Mucosa of stomach (tissue), 1 donor: Measurements from ENCODE around the gene CDSN.

ENCODE experiments used
- H3K27me3 ChIP-seq: one replicate; pipeline ENCODE4 v1.7.0; 2013; ENCODE audit warnings: mild to moderate bottlenecking, low read length; ENCODE audit not compliant: control insufficient read depth, insufficient read depth
- H3K36me3 ChIP-seq: one replicate; pipeline ENCODE4 v1.7.0; 2013; ENCODE audit warnings: low read length; ENCODE audit not compliant: control insufficient read depth, insufficient read depth
- H3K4me1 ChIP-seq: one replicate; pipeline ENCODE4 v1.7.0; 2013; ENCODE audit warnings: mild to moderate bottlenecking, low read length; ENCODE audit not compliant: control insufficient read depth, insufficient read depth
- H3K4me3 ChIP-seq: one replicate; pipeline ENCODE4 v1.7.0; 2013; ENCODE audit warnings: low read length
- H3K9ac ChIP-seq: one replicate; pipeline ENCODE4 v1.7.0; 2013; ENCODE audit warnings: mild to moderate bottlenecking, low read length, moderate library complexity
- H3K9me3 ChIP-seq: one replicate; pipeline ENCODE4 v1.7.0; 2013; ENCODE audit warnings: mild to moderate bottlenecking, low read length, moderate library complexity; ENCODE audit not compliant: control insufficient read depth
- donor health status: Pancreatic carcinoma.

The CDSN gene

GRCh38 chr6:31110825-31111582 lies 9.2 kb downstream of the CDSN start:
- Histone ChIP-seq H3K9me3 (no peaks in the 10 kb centered on the region), H3K9ac (no peak overlapping the region), H3K27me3 (no peaks in the 10 kb centered on the region), H3K4me3 (no peak overlapping the region), H3K36me3 (no peaks in the 10 kb centered on the region), H3K4me1 (peaks cover 23% of the 10 kb centered on the region)

GRCh38 chr6:31107052-31107451 lies 13.2 kb downstream of the CDSN start:
- Histone ChIP-seq H3K4me3 (no peak overlapping the region), H3K9me3 (no peaks in the 10 kb centered on the region), H3K36me3 (no peaks in the 10 kb centered on the region), H3K4me1 (no peaks in the 10 kb centered on the region), H3K27me3 (no peaks in the 10 kb centered on the region), H3K9ac (no peak overlapping the region)

- no peak overlapping the region for H3K9ac ChIP-seq
- H3K9me3 ChIP-seq: no peaks in the 10 kb centered on the region
- no peaks in the 10 kb centered on the region for H3K27me3 ChIP-seq
- no peak overlapping the region for H3K4me3 ChIP-seq
- H3K36me3 ChIP-seq: no peaks in the 10 kb centered on the region
- no peaks in the 10 kb centered on the region for H3K4me1 ChIP-seq
Measured at GRCh38 chr6:31103136-31103535, 17.1 kb downstream of the CDSN start.

GRCh38 chr6:31098449-31098938 lies 21.8 kb downstream of the CDSN start:
- H3K4me3 ChIP-seq: no peak overlapping the region
- H3K4me1 ChIP-seq: peaks cover 5% of the 10 kb centered on the region
- no peak overlapping the region for H3K9ac ChIP-seq
- H3K27me3 ChIP-seq: no peaks in the 10 kb centered on the region
- H3K36me3 ChIP-seq: no peaks in the 10 kb centered on the region
- H3K9me3 ChIP-seq: no peaks in the 10 kb centered on the region

GRCh38 chr6:31096656-31097055 lies 23.6 kb downstream of the CDSN start:
- Histone ChIP-seq H3K4me1 (peaks cover 8% of the 10 kb centered on the region), H3K36me3 (no peaks in the 10 kb centered on the region), H3K9me3 (no peaks in the 10 kb centered on the region), H3K9ac (no peak overlapping the region), H3K27me3 (no peaks in the 10 kb centered on the region), H3K4me3 (no peak overlapping the region)

- no peak overlapping the region for H3K4me3 ChIP-seq
- H3K36me3 ChIP-seq: no peaks in the 10 kb centered on the region
- no peaks in the 10 kb centered on the region for H3K9me3 ChIP-seq
- H3K27me3 ChIP-seq: no peaks in the 10 kb centered on the region
- H3K9ac ChIP-seq: no peak overlapping the region
- peaks cover 8% of the 10 kb centered on the region for H3K4me1 ChIP-seq
Measured at GRCh38 chr6:31096215-31096614, 24.0 kb downstream of the CDSN start.

GRCh38 chr6:31094389-31094881 lies 25.8 kb downstream of the CDSN start:
- no peak overlapping the region for H3K4me3 ChIP-seq
- no peak overlapping the region for H3K9ac ChIP-seq
- no peaks in the 10 kb centered on the region for H3K36me3 ChIP-seq
- H3K27me3 ChIP-seq: no peaks in the 10 kb centered on the region
- peaks cover 8% of the 10 kb centered on the region for H3K4me1 ChIP-seq
- no peaks in the 10 kb centered on the region for H3K9me3 ChIP-seq

- Histone ChIP-seq H3K4me3 (no peak overlapping the region), H3K9ac (no peak overlapping the region), H3K36me3 (no peaks in the 10 kb centered on the region), H3K27me3 (no peaks in the 10 kb centered on the region), H3K4me1 (peaks cover 8% of the 10 kb centered on the region), H3K9me3 (no peaks in the 10 kb centered on the region)
Measured at GRCh38 chr6:31092769-31093505, 27.3 kb downstream of the CDSN start.

GRCh38 chr6:31092238-31092637 lies 28.0 kb downstream of the CDSN start:
- Histone ChIP-seq H3K4me3 (no peak overlapping the region), H3K27me3 (no peaks in the 10 kb centered on the region), H3K9ac (no peak overlapping the region), H3K9me3 (no peaks in the 10 kb centered on the region), H3K36me3 (no peaks in the 10 kb centered on the region), H3K4me1 (peaks cover 8% of the 10 kb centered on the region)

GRCh38 chr6:31091680-31092079 lies 28.6 kb downstream of the CDSN start:
- H3K27me3 ChIP-seq: no peaks in the 10 kb centered on the region
- no peaks in the 10 kb centered on the region for H3K36me3 ChIP-seq
- peaks cover 8% of the 10 kb centered on the region for H3K4me1 ChIP-seq
- H3K9ac ChIP-seq: no peak overlapping the region
- no peaks in the 10 kb centered on the region for H3K9me3 ChIP-seq
- no peak overlapping the region for H3K4me3 ChIP-seq

- Histone ChIP-seq H3K36me3 (no peaks in the 10 kb centered on the region), H3K9ac (no peak overlapping the region), H3K9me3 (no peaks in the 10 kb centered on the region), H3K4me1 (peaks cover 8% of the 10 kb centered on the region), H3K27me3 (no peaks in the 10 kb centered on the region), H3K4me3 (no peak overlapping the region)
Measured at GRCh38 chr6:31090973-31091364, 29.3 kb downstream of the CDSN start.

- H3K27me3 ChIP-seq: no peaks in the 10 kb centered on the region
- H3K36me3 ChIP-seq: no peaks in the 10 kb centered on the region
- H3K9me3 ChIP-seq: no peaks in the 10 kb centered on the region
- H3K4me3 ChIP-seq: no peak overlapping the region
- no peak overlapping the region for H3K9ac ChIP-seq
- peaks cover 8% of the 10 kb centered on the region for H3K4me1 ChIP-seq
Measured at GRCh38 chr6:31090275-31090972, 29.8 kb downstream of the CDSN start.
